GDM1 (cell line): ENCODE data around the gene ITFG1.

Experiments used
- DNase-seq: peaks from one replicate; lab custom pipeline; 2025; lab: John Stamatoyannopoulos, UW

The ITFG1 gene

DNA sequence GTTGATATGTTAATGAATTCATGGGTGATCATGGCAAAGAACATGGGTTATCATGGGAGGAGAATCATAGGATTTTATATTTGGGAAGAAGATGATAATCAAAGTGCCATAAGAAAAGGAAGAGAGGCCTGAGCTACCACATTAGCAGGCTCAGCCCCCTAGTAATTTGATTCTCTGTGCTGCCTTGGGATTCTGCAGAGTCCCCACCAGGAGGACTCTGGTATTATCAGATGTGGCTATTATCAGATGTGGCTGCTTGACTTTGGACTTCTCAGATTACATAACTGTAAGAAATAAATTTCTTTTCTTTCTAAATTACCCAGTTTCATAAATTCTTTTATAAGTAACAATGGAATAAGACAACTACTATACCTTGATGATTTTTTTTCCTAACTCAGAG lies 137.6 kb downstream of the ITFG1 start:
- DNase-seq, result no peak

DNA sequence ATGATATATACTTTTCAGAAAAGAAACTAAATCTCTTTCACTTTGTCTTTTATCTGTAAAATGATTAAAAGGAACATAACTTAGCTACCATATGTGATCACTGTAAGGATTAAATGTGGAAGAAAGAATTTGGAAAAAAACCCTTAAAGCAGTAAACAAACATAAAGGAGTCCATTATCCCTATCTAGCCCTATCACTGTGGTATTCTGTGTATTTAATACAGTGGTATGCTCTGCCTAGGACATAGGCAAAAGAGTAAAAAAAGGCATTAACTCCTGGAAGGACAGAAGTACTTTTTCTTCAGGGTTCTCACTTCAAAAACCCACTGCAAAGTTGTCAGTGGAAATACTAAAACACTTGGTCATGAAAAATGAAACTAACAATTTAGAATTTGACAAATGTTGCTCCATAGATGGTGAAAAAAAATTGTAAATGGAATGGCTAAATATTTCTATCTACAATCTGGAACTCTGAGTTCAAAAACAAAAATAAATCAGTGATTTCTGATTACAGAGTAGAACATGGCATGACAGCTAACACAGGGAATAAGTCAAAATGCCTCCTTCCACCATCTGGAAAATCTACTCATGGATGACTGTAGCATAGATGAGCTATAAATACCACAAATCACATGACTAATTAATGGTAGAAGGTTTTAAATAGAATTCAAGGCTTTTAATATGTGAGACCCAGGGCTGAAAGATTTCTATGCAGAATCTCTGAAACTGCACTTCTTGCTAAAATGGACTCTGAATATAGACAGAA lies 140.1 kb downstream of the ITFG1 start:
- DNase-seq, result no peak

DNA sequence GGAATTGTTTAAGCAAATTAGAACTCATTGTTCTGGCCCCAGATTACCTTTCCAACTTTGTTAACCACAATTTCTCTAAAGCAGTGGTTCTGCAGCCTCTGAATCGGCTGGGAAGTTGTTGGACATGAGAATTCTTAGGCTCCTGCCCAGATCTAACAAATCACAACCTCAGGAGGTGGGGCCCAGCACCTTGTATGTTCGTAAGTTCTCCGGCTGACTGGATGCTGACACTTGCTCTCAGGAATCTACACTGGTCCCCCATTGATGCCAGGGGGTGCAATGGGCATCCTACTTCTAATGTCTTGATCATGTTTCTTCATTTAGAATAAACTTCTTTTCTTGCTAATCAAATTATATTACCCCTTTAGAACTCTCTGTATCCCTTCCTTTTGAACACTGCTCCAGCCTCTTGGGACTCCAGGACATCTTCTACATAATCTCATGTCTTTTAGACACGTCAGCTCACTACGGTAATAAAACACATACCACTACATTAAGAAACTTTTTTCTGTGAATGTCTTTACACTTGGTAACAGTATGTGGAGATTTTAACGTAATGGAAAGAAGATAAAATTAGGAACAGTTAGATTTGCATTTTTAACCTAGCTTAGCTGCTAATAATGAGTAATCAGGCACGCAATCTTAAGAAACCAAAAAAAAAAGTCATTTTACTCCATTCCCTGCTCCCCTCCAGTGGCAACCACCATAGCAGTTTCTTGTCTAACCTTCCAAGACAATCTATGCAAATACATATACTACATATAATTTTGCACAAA lies 143.2 kb downstream of the ITFG1 start:
- DNase-seq, result no peak

DNA sequence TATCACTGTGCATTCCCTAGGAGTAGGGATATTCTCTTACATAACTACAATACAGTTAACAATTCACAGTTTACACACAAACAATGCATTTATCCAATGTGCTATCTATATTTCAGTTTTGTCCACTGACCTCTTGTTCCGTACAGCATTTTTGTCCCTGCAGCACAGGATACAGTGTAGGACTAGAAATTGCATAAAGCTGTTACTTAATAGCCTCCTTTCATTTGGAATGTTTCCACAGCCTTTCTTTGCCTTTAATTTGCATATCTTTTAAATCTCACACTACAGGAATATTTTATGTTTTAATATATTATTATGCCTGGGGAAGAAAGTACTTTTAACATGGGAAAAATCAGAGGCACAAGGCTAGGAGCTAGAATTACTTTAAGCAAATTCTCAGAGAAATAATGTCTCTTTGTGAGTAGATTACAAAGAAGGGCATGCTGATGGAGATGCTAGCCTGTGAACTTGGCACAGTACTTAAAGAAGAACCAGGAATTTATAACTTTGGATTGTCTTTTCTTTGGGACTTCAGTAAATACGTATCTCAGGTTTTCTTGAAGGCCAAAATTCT lies 144.3 kb downstream of the ITFG1 start:
- DNase-seq, result no peak

- DNase-seq, result no peak
Observed at GRCh38 chr16:47311738-47312505, 148.9 kb downstream of the ITFG1 start.

DNA sequence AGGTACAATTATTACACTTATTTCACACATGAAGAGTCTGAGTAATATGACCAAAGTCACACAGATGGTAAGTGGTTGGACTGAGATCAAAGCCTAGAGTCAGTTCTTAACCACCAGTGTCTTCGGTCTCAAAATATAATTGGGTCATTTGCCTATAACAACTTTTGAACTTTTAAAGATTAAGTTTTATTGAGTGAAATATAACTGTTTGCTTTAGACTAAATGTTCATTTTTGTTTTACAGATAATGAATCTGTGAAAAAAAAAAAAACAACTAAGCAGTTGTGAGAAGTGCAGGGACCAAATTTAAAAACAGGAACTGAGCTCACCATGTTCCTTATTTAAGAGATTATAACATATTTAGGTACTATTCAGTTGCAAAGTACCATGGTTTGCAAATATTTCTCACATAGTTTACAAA lies 150.1 kb downstream of the ITFG1 start:
- DNase-seq, result no peak

GRCh38 chr16:47309581-47310312 lies 151.1 kb downstream of the ITFG1 start:
- no peak for DNase-seq

DNA sequence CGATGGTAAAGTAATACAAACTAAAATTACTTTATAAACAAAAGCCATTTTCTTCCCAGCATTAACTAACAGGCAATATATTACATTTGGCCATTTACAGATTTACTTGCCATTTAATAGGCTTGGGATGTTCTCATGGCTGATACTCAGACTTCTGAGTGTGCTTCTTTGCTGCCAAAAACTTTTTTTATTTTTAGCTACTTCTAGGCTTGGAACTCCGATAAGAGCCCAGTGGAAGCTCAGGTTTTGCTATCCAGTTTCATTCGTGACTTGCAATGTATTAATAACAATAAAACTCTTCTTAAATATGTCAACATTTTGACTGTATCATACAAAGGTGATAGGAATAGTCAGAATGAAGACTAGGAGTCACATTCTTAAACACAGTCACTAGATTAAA lies 152.3 kb downstream of the ITFG1 start:
- DNase-seq, result no peak

GRCh38 chr16:47304563-47304962 lies 156.3 kb downstream of the ITFG1 start:
- DNase-seq, result no peak

GRCh38 chr16:47299587-47299986 lies 161.3 kb downstream of the ITFG1 start:
- DNase-seq, result no peak

- DNase-seq, result no peak
Observed at GRCh38 chr16:47284999-47285398, 175.9 kb downstream of the ITFG1 start.

DNA sequence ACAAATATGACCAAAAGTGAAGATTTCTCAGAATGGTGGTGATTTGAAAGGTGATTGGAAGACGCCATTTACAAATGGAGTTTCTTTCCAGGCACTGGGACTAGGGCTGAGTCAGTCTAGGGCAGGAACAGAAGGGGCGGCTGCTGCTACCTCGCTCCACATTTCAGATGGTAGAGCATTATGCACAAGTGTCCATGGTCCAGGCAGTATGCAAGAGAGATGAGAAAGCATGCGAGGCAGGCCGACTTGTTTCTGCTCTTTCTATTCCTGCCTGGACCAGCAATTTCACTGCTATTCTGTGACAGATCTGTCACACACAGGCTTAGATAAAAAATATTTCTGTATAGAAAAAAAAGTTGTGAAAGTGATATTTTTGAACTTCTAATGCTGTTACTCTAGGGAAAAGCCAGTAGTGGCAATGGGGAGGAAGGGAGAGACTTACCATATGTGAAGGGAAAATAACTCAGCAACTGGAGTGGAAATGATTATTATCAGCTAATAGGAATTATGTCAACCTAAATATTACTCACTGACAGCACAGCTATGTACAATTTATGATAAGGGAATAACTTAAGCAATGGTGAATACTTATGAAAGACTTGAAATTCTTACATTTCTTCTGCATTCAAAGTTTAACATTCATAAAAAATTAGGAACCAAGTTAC lies 182.4 kb downstream of the ITFG1 start:
- DNase-seq, result no peak

DNA sequence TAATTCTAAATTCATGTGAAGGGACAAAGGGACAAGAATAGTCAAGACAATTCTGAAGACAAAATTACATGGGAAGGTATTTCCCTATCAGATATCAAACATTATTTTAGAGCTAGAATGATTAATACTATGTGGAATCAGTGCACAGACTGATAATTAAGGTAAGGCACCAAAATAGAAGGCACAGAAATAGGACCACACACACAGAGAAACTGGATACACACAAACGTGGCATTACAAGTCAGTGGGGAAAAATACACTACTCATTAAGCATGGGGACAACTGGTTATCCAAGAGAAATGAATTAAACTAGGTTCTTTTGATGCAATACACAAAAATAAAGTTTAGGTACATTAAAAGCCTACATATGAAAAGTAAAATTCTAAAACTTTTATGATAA lies 184.3 kb downstream of the ITFG1 start:
- no peak for DNase-seq

- no peak for DNase-seq
Observed at GRCh38 chr16:47262938-47263337, 197.9 kb downstream of the ITFG1 start.

- DNase-seq, result no peak
Observed at GRCh38 chr16:47260503-47260902, 200.4 kb downstream of the ITFG1 start.

DNA sequence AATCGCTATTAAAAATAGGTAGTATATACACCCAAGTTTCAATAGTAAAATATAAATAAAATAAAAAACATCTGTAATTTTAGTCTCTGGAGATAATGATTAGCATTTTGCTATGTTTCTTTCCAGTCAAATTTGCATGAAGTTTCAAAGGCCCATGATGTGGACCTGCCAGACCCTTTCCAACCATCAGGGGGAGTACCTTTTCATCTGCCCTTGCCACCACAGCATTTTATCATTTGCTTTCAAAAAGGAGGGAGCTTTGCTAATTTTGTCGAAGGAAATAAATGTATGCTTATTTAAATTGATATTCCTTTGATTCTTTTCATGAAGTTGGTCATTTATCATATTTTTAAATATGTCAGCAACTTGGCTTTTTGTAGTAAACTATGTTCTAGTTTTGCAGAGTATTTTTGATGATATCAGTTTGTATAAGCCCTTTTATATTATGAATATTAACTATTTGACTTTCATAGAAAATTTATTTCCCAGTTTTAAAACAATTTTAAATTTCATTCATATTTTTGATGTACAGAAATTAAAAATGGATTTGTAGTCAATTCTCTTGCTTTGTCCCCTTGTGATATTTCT lies 201.9 kb downstream of the ITFG1 start:
- peak; percentile 4 for DNase-seq

DNA sequence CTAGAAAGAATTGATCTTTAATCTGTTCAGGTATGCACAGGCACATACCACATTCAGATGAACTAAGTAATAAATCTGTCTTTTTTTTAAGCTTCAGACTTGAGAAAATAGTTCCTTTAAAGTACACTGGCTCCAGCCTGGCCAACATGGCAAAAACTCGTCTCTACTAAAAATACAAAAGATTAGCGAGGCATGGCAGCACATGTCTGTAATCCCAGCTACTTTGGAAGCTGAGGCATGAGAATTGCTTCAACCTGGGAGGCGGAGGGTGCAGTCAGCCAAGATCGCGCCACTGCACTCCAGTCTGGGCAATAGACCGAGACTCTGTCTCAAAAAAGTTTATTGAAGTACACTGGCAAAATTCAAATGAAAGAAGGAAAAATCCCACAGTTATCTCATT lies 206.1 kb downstream of the ITFG1 start:
- DNase-seq, result no peak

DNA sequence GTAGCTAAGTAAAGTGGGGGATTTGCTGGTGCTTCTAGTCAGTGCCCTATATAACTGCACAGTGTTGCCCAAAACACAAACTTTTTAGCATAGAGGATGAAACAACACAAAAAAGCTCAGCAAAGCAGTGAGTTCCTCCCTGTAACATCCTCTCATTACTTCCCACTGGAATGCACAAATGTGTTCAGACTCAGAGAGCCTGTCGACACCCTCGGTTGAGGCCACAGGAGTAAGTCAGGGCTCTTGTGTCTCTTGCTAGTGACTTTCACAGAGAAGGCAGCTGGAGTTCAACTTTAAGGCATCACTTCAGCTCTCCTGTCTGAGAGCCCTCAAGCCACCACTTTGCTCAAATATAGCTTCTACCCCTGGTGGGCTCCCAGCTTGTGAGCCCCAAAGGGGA lies 209.9 kb downstream of the ITFG1 start:
- DNase-seq, result no peak

DNA sequence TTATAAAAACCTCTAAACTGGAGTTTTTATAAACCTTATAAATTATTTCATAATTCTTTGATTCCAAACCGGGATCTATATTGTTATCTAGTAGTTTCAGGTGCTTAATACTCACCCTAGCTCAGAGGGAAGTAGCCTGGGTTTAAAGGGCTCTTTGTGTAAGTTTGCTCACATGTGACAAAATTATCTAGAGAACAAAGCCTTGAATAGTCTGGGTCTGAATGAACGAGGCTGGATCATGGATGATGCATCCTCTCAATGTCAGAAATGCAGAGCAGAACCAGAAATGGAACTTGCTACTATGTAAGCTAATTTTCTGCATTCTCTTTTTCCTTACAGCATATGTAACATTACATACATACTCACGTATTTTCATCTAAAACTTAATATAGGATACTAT lies 213.2 kb downstream of the ITFG1 start:
- DNase-seq, result no peak

DNA sequence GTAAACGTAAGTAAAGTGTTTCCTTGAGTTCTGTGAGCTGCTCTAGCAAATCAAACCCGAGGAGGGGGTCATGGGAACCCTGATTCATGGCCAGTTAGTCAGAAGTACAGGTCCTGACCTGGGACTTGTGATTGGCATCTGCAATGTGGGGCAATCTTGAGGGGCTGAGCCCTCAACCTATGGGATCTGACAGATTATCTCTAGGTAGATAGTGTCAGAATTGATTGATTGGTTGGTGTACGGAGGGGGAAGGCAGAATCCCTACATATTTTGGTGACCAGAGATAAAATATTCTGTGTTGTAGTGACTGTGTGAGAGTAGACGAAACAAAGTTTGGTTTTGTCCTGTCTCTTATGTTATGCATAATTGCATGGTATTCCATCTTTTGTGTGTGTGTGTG lies 216.7 kb downstream of the ITFG1 start:
- DNase-seq, result no peak

DNA sequence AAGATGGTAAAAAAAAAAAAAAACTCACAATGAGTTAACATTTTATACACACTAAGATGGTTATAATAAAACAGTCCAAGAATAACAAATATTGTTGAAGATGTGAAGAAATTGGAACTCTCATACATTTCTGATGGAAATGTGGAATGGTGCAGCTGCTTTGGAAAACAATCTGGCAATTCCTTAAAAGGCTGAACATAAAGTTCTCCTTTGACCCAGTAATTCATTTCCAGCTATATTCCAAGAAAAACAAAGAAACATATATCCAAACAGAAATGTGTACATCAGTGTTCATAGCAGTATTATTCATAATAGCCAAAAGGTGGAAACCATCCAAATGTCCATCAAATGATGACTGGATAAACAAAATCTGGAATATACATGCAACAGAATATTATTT lies 219.8 kb downstream of the ITFG1 start:
- DNase-seq, result no peak
